IPS-18c (cell line): Measurements from ENCODE around the gene C19orf53.
"Not testable (repeated sequence)": the region's sequence is repeated elsewhere in the genome, so short reads cannot be mapped to it uniquely, and the experiment has no call there.

Source experiments
- H3K4me3 ChIP-seq: 2 replicates; pipeline ENCODE4 v1.7.0; 2013; ENCODE audit warnings: low read depth, mild to moderate bottlenecking, low read length, moderate library complexity; ENCODE audit not compliant: insufficient read depth
- H3K9me3 ChIP-seq: one replicate; pipeline ENCODE4 v1.6.1; 2013; ENCODE audit warnings: mild to moderate bottlenecking, low read length, moderate library complexity; ENCODE audit not compliant: control insufficient read depth, insufficient read depth

The C19orf53 gene

GRCh38 chr19:13757805-13758772 lies 16.2 kb upstream of the C19orf53 start:
- Histone ChIP-seq H3K4me3 (no peak overlapping the region), H3K9me3 (no peaks in the 10 kb centered on the region)

GRCh38 chr19:13758795-13759194 lies 15.5 kb upstream of the C19orf53 start:
- H3K9me3 ChIP-seq = no peaks in the 10 kb centered on the region
- H3K4me3 ChIP-seq = no peak overlapping the region

DNA sequence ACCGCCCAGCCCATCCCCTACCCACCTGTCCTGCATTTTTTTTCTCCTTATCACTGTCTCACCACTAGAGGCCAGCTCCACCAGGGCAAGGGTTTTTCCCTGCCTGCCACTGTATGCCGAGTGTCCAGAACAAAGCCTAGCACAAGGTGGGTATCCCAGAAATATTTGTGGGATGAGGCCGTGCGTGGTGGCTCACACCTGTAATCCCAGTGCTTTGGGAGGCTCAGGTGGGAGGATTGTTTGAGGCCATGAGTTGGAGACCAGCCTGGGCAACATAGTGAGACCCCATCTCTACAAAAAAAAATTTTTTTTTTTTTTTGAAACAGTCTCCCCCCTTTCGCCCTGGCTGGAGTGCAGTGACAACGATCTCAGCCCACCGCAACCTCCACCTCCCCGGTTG lies 12.8 kb upstream of the C19orf53 start:
- H3K4me3 ChIP-seq = no peak overlapping the region

GRCh38 chr19:13762635-13763235 lies 11.5 kb upstream of the C19orf53 start:
- no peak overlapping the region for H3K4me3 ChIP-seq
- no peaks in the 10 kb centered on the region for H3K9me3 ChIP-seq

More for the DNA sequence above, 12.8 kb upstream of the C19orf53 start:
- H3K9me3 ChIP-seq = no peaks in the 10 kb centered on the region

GRCh38 chr19:13763265-13763664 lies 11.0 kb upstream of the C19orf53 start:
- H3K9me3 ChIP-seq = no peaks in the 10 kb centered on the region

DNA sequence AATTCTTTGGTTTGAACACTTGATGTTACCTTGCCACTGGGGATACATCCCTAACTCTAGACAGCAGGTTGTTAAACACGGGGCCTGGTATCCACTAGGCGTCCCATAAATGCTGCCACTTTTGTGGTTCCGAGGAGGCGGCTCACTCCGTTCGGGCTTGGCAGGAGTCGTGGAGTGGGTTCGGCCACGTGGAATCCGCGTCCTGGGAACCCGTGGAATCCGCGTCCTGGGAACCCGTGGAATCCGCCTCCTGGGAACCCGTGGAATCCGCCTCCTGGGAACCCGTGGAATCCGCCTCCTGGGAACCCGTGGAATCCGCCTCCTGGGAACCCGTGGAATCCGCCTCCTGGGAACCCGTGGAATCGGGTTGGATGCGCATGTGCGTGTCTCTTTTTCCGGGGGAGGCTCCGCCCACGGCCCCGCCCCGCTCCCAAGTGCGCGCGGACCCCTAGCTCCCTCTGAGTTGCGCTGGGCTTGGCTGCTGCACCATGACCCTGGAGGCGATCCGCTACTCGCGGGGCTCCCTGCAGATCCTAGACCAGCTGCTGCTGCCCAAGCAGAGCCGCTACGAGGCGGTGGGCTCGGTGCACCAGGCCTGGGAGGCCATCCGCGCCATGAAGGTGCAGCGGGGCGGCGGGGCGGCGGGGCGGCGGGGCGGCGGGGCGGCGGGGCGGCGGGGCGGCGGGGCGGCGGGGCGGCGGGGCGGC lies 10.0 kb upstream of the C19orf53 start, which contains the start of gene MRI1:
Gene MRI1 (plus strand): TSS at position 422 of the 707 bp plus-strand sequence. CDS start 67 bp downstream, at position 489.
- no peaks in the 10 kb centered on the region for H3K9me3 ChIP-seq
- H3K4me3 ChIP-seq = peak within 1 kb of the TSS; percentile 60

More at GRCh38 chr19:13763265-13763664, 11.0 kb upstream of the C19orf53 start:
- H3K4me3 ChIP-seq = no peak overlapping the region

DNA sequence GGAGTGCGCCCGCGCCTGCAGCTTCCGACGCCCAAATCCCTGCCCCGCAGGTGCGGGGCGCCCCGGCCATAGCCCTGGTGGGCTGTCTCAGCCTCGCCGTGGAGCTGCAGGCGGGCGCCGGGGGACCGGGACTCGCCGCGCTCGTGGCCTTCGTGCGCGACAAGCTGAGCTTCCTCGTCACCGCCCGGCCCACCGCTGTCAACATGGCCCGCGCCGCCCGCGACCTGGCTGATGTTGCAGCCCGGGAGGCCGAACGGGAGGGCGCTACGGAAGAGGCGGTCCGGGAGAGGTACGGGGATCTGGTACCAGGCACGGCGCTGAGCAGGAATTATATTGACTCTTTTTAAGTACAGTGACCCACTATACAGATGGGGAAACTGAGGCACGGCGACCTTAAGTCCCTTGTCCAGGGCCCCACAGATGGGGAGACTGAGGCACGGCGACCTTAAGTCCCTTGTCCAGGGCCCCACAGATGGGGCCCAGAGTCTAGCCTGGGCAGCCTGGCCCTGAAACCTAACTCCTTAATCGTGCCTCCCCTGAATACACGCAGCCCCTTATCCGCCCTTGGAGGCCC lies 9.3 kb upstream of the C19orf53 start:
- Histone ChIP-seq H3K4me3 (peak overlapping the region; percentile 60), H3K9me3 (no peaks in the 10 kb centered on the region)

DNA sequence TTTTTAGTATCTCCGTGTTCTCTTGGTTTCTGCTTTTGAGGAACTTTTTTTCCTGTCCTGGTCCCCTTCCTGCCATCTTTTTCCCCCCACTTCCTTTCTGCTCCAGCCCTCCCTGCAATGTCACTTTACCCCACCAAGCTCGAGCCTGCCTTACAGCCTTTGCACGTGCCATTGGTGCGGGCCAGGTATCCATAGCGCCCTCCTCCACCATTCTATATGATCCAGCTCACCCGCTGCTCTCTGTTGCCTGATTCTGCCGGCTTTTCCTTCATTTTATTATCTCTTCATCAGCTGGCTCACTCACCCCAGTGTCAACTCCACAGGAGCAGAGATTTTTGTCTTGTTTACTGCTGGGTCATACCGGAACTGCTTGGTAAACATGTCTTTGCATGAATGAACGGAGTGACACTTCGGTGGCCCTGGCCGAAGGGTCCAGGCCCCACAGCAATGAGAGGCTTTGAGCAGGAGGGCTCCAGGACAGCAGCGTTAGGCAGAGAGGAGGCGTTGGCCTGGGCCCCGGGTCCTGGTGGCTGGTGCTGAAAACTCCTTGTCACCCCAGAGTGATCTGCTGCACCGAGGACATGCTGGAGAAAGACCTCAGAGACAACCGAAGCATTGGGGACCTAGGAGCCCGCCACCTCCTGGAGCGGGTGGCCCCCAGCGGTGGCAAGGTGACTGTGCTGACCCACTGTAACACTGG lies 8.7 kb upstream of the C19orf53 start:
- Histone ChIP-seq H3K9me3 (no peaks in the 10 kb centered on the region), H3K4me3 (peak overlapping the region; percentile 60)

GRCh38 chr19:13766095-13766481 lies 8.2 kb upstream of the C19orf53 start:
- Histone ChIP-seq H3K9me3 (no peaks in the 10 kb centered on the region), H3K4me3 (no peak overlapping the region)

- H3K9me3 ChIP-seq = no peaks in the 10 kb centered on the region
- H3K4me3 ChIP-seq = no peak overlapping the region
These were observed 5.7 kb upstream of the C19orf53 start for GRCh38 chr19:13768510-13768909.

DNA sequence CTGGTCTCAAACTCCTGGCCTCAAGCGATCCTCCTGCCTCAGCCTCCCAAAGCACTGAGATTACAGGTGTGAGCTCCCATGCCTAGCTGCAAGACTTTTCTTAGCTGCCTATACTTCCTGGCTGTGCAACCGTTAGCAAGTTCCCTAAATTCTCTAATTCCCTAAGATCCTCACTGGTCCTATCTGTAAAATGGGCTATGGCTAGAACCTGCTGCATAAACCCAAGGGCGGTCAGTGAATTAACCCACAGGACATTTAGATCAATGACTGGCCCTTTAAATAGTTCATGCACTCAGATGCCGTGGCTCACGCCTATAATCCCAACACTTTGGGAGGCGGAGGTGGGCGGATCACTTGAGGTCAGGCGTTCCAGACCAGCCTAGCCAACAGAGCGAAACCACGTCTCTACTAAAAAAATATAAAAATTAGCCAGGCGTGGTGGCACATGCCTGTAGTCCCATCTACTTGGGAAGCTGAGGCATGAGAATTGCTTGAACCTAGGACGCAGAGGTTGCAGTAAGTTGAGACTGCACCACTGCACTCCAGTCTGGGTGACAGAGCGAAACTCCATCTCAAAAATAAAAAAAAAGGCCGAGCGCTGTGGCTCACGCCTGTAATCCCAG lies 4.1 kb upstream of the C19orf53 start:
- no peaks in the 10 kb centered on the region for H3K9me3 ChIP-seq
- H3K4me3 ChIP-seq = no peak overlapping the region

DNA sequence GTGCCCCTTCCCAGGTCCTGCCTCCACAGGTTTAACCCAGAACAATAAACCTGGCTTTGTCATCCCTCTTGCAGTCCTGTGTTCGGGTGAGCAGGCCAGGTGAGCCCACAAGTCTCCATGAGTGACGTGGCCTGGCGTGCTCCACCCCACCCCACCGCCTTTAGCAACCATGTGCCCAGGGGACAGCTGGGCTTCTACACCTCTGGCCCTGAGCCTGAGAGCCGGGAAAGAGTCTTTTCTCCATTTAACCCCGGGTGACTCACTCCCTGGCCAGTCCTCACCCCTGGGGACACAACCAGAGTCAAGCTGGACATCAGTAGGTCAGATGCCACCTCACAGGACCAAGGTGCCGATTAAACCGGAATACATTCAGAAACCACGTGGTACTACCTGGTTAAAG lies 4.1 kb downstream of the C19orf53 start:
- Histone ChIP-seq H3K4me3 (no peak overlapping the region), H3K9me3 (peaks cover 4% of the 10 kb centered on the region)

GRCh38 chr19:13778847-13779246 lies 4.6 kb downstream of the C19orf53 start:
- H3K9me3 ChIP-seq = peaks cover 4% of the 10 kb centered on the region
- no peak overlapping the region for H3K4me3 ChIP-seq

DNA sequence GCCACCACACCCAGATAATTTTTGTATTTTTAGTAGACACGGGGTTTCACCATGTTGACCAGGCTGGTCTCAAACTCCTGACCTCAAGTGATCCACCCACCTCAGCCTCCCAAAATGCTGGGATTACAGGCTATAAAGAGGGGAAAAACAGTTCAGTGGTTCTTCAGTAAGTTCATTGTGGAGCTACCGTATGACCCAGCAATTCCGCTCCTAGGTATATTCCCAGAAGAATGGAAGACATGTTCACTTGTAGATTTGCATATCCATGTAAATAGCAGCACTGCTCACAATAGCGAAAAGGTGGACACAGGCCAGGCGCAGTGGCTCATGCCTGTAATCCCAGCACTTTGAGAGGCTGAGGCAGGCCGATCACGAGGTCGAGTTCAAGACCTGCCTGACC lies 5.5 kb downstream of the C19orf53 start:
- H3K9me3 ChIP-seq, H3K4me3 ChIP-seq: not testable (repeated sequence)

DNA sequence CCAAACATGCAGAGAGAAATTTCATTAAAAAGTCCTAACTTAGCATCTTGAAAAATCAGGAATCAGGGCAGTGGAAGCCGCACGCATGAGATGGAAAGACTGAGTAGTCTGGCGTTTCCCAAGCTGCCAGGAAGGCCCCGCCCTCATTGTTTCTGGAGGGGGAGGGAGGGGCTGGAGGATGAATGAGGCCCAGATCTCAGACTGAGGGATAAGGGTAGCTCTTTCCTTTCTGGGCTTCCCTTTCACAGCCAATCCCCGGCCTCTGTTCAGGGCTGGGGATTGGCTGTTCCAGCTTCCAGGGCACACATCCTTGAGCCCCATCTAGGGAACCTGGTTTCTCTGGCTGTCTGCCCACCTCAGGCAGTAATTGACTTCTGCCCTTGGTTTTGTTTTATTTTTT lies 7.3 kb downstream of the C19orf53 start:
- H3K4me3 ChIP-seq = no peak overlapping the region

GRCh38 chr19:13782537-13782936 lies 8.3 kb downstream of the C19orf53 start:
- no peak overlapping the region for H3K4me3 ChIP-seq
- H3K9me3 ChIP-seq = peaks cover 4% of the 10 kb centered on the region

More for the DNA sequence above, 7.3 kb downstream of the C19orf53 start:
- peaks cover 6% of the 10 kb centered on the region for H3K9me3 ChIP-seq
